Testis (tissue), 3 donors: Measurements from ENCODE around the gene RHOT1. TPM values are rescaled to one million over a fixed set of nuclear protein-coding genes. Genes with fewer than 3 reads are reported as not detected.
"Not testable (repeated sequence)": the region's sequence is repeated elsewhere in the genome, so short reads cannot be mapped to it uniquely, and the experiment has no call there.

Experiments used
- DNase-seq: peaks from one replicate; pipeline ENCODE4 v3.0.0-alpha.2; 2019
- H3K27ac ChIP-seq, 2 donors: fragments of 200-600 bp; sonication (generic); one replicate each; pipeline ENCODE4 v1.5.1; 2019
- H3K27me3 ChIP-seq: fragments of 200-600 bp; sonication (generic); one replicate; pipeline ENCODE4 v1.5.1; 2019
- H3K36me3 ChIP-seq: fragments of 200-600 bp; sonication (generic); one replicate; pipeline ENCODE4 v1.5.1; 2017; ENCODE audit warnings: low read depth; ENCODE audit errors: missing control alignments
- H3K4me1 ChIP-seq: fragments of 200-600 bp; sonication (generic); one replicate; pipeline ENCODE4 v1.5.1; 2019
- H3K4me3 ChIP-seq, 2 donors: fragments of 200-600 bp; sonication (generic); one replicate each; pipeline ENCODE4 v1.5.1; 2017 to 2019
- H3K9me3 ChIP-seq: fragments of 200-600 bp; sonication (generic); one replicate; pipeline ENCODE4 v1.5.1; 2017
- CTCF ChIP-seq, 3 experiments: fragments of 450-650 bp in 2 of 3; fragments of 200-600 bp in 1 of 3; sonication (generic) in 1 of 3; IDR thresholded peaks; one replicate each; pipeline ENCODE4 v1.5.1; 2016 to 2019; ENCODE audit warnings: antibody characterized with exemption in 3 of 3, mild to moderate bottlenecking in 2 of 3, moderate library complexity in 1 of 3
- POLR2A ChIP-seq: fragments of 450-650 bp; IDR thresholded peaks from one replicate; pipeline ENCODE4 v1.6.1; 2017; ENCODE audit warnings: antibody characterized with exemption, mild to moderate bottlenecking, moderate library complexity
- WGBS, 2 donors: methylation state at CpG; one replicate each; pipeline ENCODE4 v1.1.5; 2018; 5-methylcytosine and 5-hydroxymethylcytosine counted together
- intact Hi-C: fragments of 100-400 bp; cut with DNase I; formaldehyde crosslinking; loops from one replicate; pipeline ENCODE4 v1.15.1; 2023; ENCODE audit warnings: low total_unique reads
- polyA plus RNA-seq: library from polyadenylated mRNA; stranded (reverse); fragments of 350-450 nt; fragmentation: Illumina TruSeq; extraction: RNeasy Lipid Tissue Mini Kit (QIAGEN cat#74804); gene quantifications from one replicate; pipeline ENCODE4 v1.2.3, GENCODE V29; 2014; ENCODE audit warnings: low read depth, low replicate concordance; ENCODE audit not compliant: insufficient read depth
- total RNA-seq, 2 donors: library from RNA; depleted of rRNA; stranded (reverse); fragments of >200 nt; gene quantifications; one replicate each; pipeline ENCODE4 v1.2.3, GENCODE V29; 2016

RHOT1 gene
- total and polyA plus RNA-seq, 3 donors from 2014 or later = 42.6 to 60.6 (median 51.3) TPM

- DNase-seq = peak; percentile 64
- no peak for TF ChIP-seq POLR2A
- TF ChIP-seq CTCF (IDR thresholded peaks at IDR 0.05) = peak in 1 of 3 experiments; percentile 23
- 27 to 33% methylated on average over 10 to 18 of the region's 18 CpGs for WGBS, 2 donors
These were observed 31.0 kb upstream of the RHOT1 start for GRCh38 chr17:32111141-32111771.

GRCh38 chr17:32112416-32112815, 29.9 kb upstream of the RHOT1 start:
- no peak for DNase-seq
- Histone ChIP-seq H3K27ac (no peak overlapping the region), H3K27me3 (no peaks in the 10 kb centered on the region), H3K4me3 (no peak overlapping the region), H3K4me1 (peaks cover 10% of the 10 kb centered on the region), H3K9me3 (no peaks in the 10 kb centered on the region), H3K36me3 (no peaks in the 10 kb centered on the region)
- intact Hi-C loops = no loop called here
- TF ChIP-seq POLR2A (no peak), CTCF (IDR thresholded peaks at IDR 0.05) (no peak)
- WGBS, 2 donors = 79 to 87% methylated on average over 20 of the region's 20 CpGs

More at GRCh38 chr17:32111141-32111771, 31.0 kb upstream of the RHOT1 start:
- H3K4me3 ChIP-seq = no peak overlapping the region
- no peaks in the 10 kb centered on the region for H3K36me3 ChIP-seq
- H3K27me3 ChIP-seq = no peaks in the 10 kb centered on the region
- no peak overlapping the region for H3K27ac ChIP-seq
- intact Hi-C loops = no loop called here
- peaks cover 10% of the 10 kb centered on the region for H3K4me1 ChIP-seq
- no peaks in the 10 kb centered on the region for H3K9me3 ChIP-seq

GRCh38 chr17:32114536-32114935, 27.8 kb upstream of the RHOT1 start:
- Histone ChIP-seq H3K4me3 (no peak overlapping the region), H3K27me3 (no peaks in the 10 kb centered on the region), H3K36me3 (no peaks in the 10 kb centered on the region), H3K4me1 (peaks cover 10% of the 10 kb centered on the region), H3K9me3 (no peaks in the 10 kb centered on the region), H3K27ac (no peak overlapping the region)
- intact Hi-C loops = no loop called here
- DNase-seq = no peak
- 71 to 80% methylated on average over 4 of the region's 4 CpGs for WGBS, 2 donors
- TF ChIP-seq CTCF (IDR thresholded peaks at IDR 0.05) = no peak
- no peak for TF ChIP-seq POLR2A

GRCh38 chr17:32115546-32115945, 26.8 kb upstream of the RHOT1 start:
- peaks cover 10% of the 10 kb centered on the region for H3K4me1 ChIP-seq
- DNase-seq, intact Hi-C loops, H3K27me3 ChIP-seq, H3K4me3 ChIP-seq, H3K27ac ChIP-seq, H3K9me3 ChIP-seq, H3K36me3 ChIP-seq: not testable (repeated sequence)
- 92 to 96% methylated on average over 6 to 8 of the region's 8 CpGs for WGBS, 2 donors

GRCh38 chr17:32116937-32117336, 25.4 kb upstream of the RHOT1 start:
- Histone ChIP-seq H3K27ac (no peak overlapping the region), H3K4me3 (no peak overlapping the region), H3K27me3 (no peaks in the 10 kb centered on the region), H3K36me3 (no peaks in the 10 kb centered on the region), H3K9me3 (no peaks in the 10 kb centered on the region), H3K4me1 (peaks cover 1% of the 10 kb centered on the region)
- TF ChIP-seq POLR2A (no peak), CTCF (IDR thresholded peaks at IDR 0.05) (no peak)
- DNase-seq = no peak
- 79 to 83% methylated on average over 2 of the region's 2 CpGs for WGBS, 2 donors
- intact Hi-C loops = no loop called here
